Suprapubic skin (tissue), 4 donors: ENCODE data around the gene SCTR.

Experiments
- CTCF ChIP-seq, 2 donors: fragments of 200-600 bp in 1 of 2; fragments of 450-650 bp in 1 of 2; sonication (generic) in 1 of 2; IDR thresholded peaks; one replicate each; pipeline ENCODE4 v1.5.1; 2016 to 2019; ENCODE audit warnings: antibody characterized with exemption in 2 of 2, mild to moderate bottlenecking in 1 of 2, moderate library complexity in 1 of 2
- EP300 ChIP-seq: sonication (generic); formaldehyde crosslinking; IDR thresholded peaks from one replicate; pipeline ENCODE4 v1.6.1; 2017; ENCODE audit warnings: antibody characterized with exemption
- POLR2AphosphoS5 ChIP-seq, 3 donors: sonication (generic); formaldehyde crosslinking; IDR thresholded peaks; one replicate each; pipeline ENCODE4 v1.6.1; 2017; ENCODE audit warnings: antibody characterized with exemption in 3 of 3

- TF ChIP-seq CTCF (IDR thresholded peaks at IDR 0.05) (no peak), POLR2AphosphoS5 (IDR thresholded peaks at IDR 0.05) (no peak), EP300 (no peak)
Observed at GRCh38 chr2:119483896-119484718, 40.2 kb downstream of the SCTR start.
